ENCODE data around the gene MAML3.

The MAML3 gene

DNA sequence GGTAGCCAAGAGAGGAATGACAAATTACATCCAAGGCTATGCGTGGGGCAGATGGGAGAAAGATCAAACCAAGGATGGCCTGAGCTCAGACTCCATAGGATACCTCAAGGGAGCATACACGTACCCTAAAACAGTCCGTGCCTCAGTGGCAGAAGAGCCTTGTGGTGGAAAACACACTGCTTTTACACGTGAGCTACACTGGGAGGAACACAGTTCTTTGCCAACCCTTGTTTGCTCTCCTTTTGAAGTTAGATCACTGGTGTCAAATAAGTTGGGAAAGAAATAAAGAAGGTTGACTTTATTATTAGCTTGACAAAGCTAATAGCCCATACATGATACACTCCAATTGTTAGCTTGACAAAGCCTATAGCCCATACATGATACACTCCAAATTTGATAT, 346.5 kb downstream of the MAML3 start:
- TF ChIP-seq, protein P1, sequence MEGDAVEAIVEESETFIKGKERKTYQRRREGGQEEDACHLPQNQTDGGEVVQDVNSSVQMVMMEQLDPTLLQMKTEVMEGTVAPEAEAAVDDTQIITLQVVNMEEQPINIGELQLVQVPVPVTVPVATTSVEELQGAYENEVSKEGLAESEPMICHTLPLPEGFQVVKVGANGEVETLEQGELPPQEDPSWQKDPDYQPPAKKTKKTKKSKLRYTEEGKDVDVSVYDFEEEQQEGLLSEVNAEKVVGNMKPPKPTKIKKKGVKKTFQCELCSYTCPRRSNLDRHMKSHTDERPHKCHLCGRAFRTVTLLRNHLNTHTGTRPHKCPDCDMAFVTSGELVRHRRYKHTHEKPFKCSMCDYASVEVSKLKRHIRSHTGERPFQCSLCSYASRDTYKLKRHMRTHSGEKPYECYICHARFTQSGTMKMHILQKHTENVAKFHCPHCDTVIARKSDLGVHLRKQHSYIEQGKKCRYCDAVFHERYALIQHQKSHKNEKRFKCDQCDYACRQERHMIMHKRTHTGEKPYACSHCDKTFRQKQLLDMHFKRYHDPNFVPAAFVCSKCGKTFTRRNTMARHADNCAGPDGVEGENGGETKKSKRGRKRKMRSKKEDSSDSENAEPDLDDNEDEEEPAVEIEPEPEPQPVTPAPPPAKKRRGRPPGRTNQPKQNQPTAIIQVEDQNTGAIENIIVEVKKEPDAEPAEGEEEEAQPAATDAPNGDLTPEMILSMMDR (IDR thresholded peaks at IDR 0.05; ENCODE audit: low read length, missing control alignments): no peak
- H3K4me3 ChIP-seq (replicated peaks; ENCODE audit: low read depth, low read length): no peak overlapping the region
- DNase-seq (ENCODE audit: low read depth): no peak

DNA sequence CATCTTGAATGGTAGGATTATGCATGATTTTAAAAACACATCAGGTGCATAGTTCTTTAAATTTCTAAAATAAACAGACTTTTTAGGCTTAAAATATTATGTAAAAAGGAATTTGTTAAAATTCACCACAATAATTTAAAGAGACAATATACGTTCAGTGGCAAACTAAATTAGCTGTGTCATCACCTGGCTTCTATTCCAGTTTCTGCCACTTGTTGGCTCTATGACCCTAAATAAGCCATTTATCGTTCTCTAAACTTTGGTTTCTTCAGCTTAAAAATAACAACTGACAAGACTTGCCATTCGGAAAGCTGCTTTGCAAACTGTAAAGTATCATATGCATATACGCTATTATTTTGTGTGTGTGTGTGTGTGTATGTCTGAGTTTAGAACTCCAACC, 347.1 kb downstream of the MAML3 start:
- no peak overlapping the region for H3K4me3 ChIP-seq (replicated peaks; ENCODE audit: low read depth, low read length)
- no peak for DNase-seq (ENCODE audit: low read depth)
- TF ChIP-seq, protein P1 (IDR thresholded peaks at IDR 0.05; ENCODE audit: low read length, missing control alignments): no peak

DNA sequence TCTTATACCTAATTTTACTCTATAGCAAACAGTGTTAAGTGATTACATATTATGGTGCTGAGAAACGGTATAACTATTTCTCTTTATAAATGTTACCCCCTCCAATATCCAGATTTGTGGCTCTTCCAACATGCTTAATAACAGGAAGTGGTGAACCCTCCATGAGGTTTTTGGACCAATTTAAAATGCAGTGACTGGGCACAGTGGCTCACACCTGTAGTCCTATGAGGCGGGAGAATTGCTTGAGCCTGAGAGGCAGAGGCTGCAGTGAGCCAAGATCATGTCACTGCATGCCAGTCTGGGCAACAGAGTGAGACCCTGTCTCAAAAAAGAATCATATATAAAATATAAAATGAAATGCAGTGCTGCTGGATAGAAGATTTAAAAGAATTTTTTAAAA, 351.1 kb downstream of the MAML3 start:
- TF ChIP-seq, protein P1 (IDR thresholded peaks at IDR 0.05; ENCODE audit: low read length, missing control alignments): no peak

DNA sequence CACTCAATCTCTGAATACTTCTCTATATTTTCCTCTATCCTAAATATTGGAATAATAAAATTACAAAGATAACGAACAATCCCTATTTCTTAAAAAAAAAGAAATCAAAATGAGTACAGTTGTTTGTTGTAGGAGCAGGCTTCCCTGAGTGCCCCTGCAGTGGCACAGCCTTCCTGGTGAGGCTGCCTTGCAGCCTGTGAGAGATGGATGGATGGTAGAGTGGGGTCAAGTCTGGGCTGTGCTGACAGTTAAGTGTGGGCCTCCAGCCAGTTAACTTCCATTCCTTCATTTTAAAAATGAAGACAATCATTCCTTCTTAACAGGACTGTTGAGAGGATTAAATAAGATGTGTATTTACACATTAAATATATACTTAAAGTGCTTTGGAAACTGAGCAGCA, 351.5 kb downstream of the MAML3 start:
- no peak overlapping the region for H3K4me3 ChIP-seq (replicated peaks; ENCODE audit: low read depth, low read length)
- TF ChIP-seq, protein P1 (IDR thresholded peaks at IDR 0.05; ENCODE audit: low read length, missing control alignments): no peak
- DNase-seq (ENCODE audit: low read depth): no peak

More for the DNA sequence above, 351.1 kb downstream of the MAML3 start:
- DNase-seq (ENCODE audit: low read depth): no peak
- H3K4me3 ChIP-seq (replicated peaks; ENCODE audit: low read depth, low read length): no peak overlapping the region

DNA sequence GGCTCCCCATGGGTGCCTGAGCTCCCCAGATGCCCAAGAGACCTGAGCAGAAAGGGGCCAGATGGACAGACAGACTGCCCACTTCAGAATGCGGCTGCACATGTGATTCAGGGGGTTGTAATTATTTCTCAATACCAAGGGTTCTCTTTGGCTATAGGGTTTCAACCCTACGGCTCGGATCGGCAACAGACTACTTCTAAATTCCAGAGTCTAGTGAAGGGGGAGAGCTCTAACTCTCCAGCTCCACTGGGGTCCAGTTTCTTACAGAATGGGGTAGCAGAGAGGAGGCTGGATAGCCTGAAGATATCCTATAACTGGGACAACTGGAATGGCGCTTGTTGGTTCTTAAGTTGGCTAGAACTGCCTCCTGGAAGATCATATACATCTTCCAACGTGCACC, 352.1 kb downstream of the MAML3 start:
- DNase-seq (ENCODE audit: low read depth): no peak
- H3K4me3 ChIP-seq (replicated peaks; ENCODE audit: low read depth, low read length): no peak overlapping the region
- TF ChIP-seq, protein P1 (IDR thresholded peaks at IDR 0.05; ENCODE audit: low read length, missing control alignments): no peak

DNA sequence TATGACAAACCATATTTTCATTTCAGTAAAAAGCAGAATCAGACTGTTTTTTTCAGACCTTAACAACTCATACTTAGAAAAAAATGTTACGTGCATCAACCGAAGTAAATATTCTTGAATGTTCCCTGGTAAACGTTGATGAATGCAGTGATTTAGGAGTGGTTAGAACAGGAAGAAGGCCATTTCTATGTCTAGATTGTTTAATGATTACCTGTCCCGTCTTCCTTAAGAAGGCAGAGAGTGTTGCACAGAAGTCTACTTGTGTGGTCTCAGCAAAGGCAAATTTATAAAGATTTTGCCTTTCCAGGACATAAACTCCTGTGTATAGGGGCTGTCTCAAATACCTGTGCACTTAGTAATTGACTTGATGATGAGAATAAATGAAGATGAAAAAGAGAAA, 353.9 kb downstream of the MAML3 start:
- no peak overlapping the region for H3K4me3 ChIP-seq (replicated peaks; ENCODE audit: low read depth, low read length)
- TF ChIP-seq, protein P1 (IDR thresholded peaks at IDR 0.05; ENCODE audit: low read length, missing control alignments): no peak
- no peak for DNase-seq (ENCODE audit: low read depth)

DNA sequence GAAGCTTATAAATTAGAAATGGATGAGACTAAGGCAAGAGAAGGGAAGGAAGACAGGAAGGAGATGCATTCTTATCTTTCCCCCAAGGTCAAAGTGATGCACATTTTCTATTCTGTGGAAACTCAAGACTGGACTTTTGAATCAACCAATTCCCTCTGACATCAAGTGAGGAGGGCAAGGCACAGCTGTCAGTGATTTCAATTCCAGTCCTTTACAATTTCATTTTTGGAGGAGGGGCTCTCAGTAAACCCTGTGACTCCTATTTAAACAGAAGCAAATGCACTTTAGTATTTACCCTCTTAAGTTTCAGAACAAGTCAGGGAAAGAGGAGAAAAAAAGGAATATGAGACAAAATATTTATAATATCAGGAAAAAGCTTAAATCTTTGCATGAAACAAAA, 354.4 kb downstream of the MAML3 start:
- H3K4me3 ChIP-seq (replicated peaks; ENCODE audit: low read depth, low read length): no peak overlapping the region
- no peak for DNase-seq (ENCODE audit: low read depth)
- TF ChIP-seq, protein P1 (IDR thresholded peaks at IDR 0.05; ENCODE audit: low read length, missing control alignments): no peak
